LNCAP (cell line): ENCODE measurements around the gene OR10H2.

Experiments
- CTCF ChIP-seq: fragments of 450-650 bp; IDR thresholded peaks from 2 replicates; pipeline ENCODE4 v1.5.1; 2017; ENCODE audit warnings: mild to moderate bottlenecking

OR10H2 gene

GRCh38 chr19:15727724-15728123 is at the start of gene OR10H2:
Gene OR10H2, plus strand, starts transcription at chr19:15728024. Its CDS starts 20 bp downstream, at chr19:15728044.
- no peak for TF ChIP-seq CTCF

GRCh38 chr19:15679089-15679488 is 48.7 kb upstream of the OR10H2 start:
- no peak for TF ChIP-seq CTCF

GRCh38 chr19:15680478-15681322 is 47.1 kb upstream of the OR10H2 start:
- no peak for TF ChIP-seq CTCF

- TF ChIP-seq CTCF, result no peak
Observed at GRCh38 chr19:15683411-15683810, 44.4 kb upstream of the OR10H2 start.

GRCh38 chr19:15684828-15685227 is 43.0 kb upstream of the OR10H2 start:
- TF ChIP-seq CTCF, result no peak

- TF ChIP-seq CTCF, result no peak
Observed at GRCh38 chr19:15696654-15697194, 31.1 kb upstream of the OR10H2 start.

GRCh38 chr19:15701757-15702533 is 25.9 kb upstream of the OR10H2 start:
- no peak for TF ChIP-seq CTCF
